CD4-positive, CD25-positive, alpha-beta regulatory T cell (primary cell): Measurements from ENCODE around the gene RFXANK. TPM values are rescaled to one million over a fixed set of nuclear protein-coding genes. Genes with fewer than 3 reads are reported as not detected.
A peak's percentile ranks its signal among the peaks of the same experiment; 100 is the strongest.

Experiments
- ATAC-seq, 2 donors: fragments of 150-1000 bp; cut with Tn5 transposase; one replicate each; pipeline ENCODE4 v1.10.0; 2021; ENCODE audit warnings: low read depth in 2 of 2, moderate number of reproducible peaks in 2 of 2, moderate library complexity in 1 of 2
- DNase-seq, 3 donors: peaks; one replicate each; pipeline versions ENCODE4 v3.0.0 to v3.0.0-alpha.2; 2012 to 2022; ENCODE audit warnings: mixed read lengths in 1 of 3
- H3K27ac ChIP-seq: one replicate; pipeline ENCODE4 v1.7.0; 2013; ENCODE audit warnings: mild to moderate bottlenecking, low read length; ENCODE audit not compliant: insufficient read depth, poor library complexity, severe bottlenecking
- H3K27me3 ChIP-seq: one replicate; pipeline ENCODE4 v1.7.0; 2013; ENCODE audit warnings: low read length; ENCODE audit not compliant: control insufficient read depth, insufficient read depth
- H3K36me3 ChIP-seq: one replicate; pipeline ENCODE4 v1.7.0; 2013; ENCODE audit warnings: mild to moderate bottlenecking, low read length, moderate library complexity; ENCODE audit not compliant: control insufficient read depth, insufficient read depth
- H3K4me1 ChIP-seq: 2 replicates; pipeline ENCODE4 v1.7.0; 2013; ENCODE audit warnings: mild to moderate bottlenecking, low read length; ENCODE audit not compliant: insufficient read depth, control insufficient read depth, poor library complexity, severe bottlenecking
- H3K4me3 ChIP-seq: one replicate; pipeline ENCODE4 v1.7.0; 2013; ENCODE audit warnings: low read depth, mild to moderate bottlenecking, low read length, moderate library complexity
- H3K9me3 ChIP-seq, 2 experiments: 1 replicate in 1 of 2; 2 replicates in 1 of 2; pipeline ENCODE4 v1.7.0; 2013; ENCODE audit warnings: low read length in 2 of 2, mild to moderate bottlenecking in 1 of 2, moderate library complexity in 1 of 2; ENCODE audit not compliant: control insufficient read depth in 2 of 2
- H3K27ac Mint-ChIP-seq, 3 donors: one replicate each; pipeline ENCODE4 v1.8.0; 2020 to 2022; ENCODE audit warnings: mild to moderate bottlenecking in 3 of 3, mixed read lengths in 3 of 3, moderate library complexity in 2 of 3
- H3K27me3 Mint-ChIP-seq: one replicate; pipeline ENCODE4 v1.8.0; 2022; ENCODE audit warnings: mild to moderate bottlenecking, mixed read lengths
- H3K36me3 Mint-ChIP-seq: one replicate; pipeline ENCODE4 v1.8.0; 2020; ENCODE audit warnings: mixed read lengths
- H3K4me1 Mint-ChIP-seq, 4 donors: one replicate each; pipeline ENCODE4 v1.8.0; 2020 to 2022; ENCODE audit warnings: mixed read lengths in 4 of 4, mild to moderate bottlenecking in 1 of 4
- H3K4me3 Mint-ChIP-seq, 4 donors: one replicate each; pipeline ENCODE4 v1.8.0; 2020 to 2022; ENCODE audit warnings: mild to moderate bottlenecking in 4 of 4, mixed read lengths in 4 of 4, moderate library complexity in 3 of 4
- H3K9me3 Mint-ChIP-seq, 7 donors: one replicate each; pipeline ENCODE4 v1.8.0; 2020 to 2022; ENCODE audit warnings: mixed read lengths in 7 of 7, mild to moderate bottlenecking in 3 of 7, moderate library complexity in 2 of 7
- polyA plus RNA-seq, 4 donors: library from polyadenylated mRNA; unstranded; fragments of 300-500 nt; fragmentation: Illumina TruSeq; gene quantifications; one replicate each; pipeline ENCODE4 v1.2.3, GENCODE V29; 2021
- total RNA-seq: library from RNA; stranded (reverse); gene quantifications from one replicate; pipeline ENCODE4 v1.2.3, GENCODE V29; 2022

RFXANK gene
- total and polyA plus RNA-seq, 5 donors from 2014 or later = 59.1 to 103 (median 63.6) TPM

DNA sequence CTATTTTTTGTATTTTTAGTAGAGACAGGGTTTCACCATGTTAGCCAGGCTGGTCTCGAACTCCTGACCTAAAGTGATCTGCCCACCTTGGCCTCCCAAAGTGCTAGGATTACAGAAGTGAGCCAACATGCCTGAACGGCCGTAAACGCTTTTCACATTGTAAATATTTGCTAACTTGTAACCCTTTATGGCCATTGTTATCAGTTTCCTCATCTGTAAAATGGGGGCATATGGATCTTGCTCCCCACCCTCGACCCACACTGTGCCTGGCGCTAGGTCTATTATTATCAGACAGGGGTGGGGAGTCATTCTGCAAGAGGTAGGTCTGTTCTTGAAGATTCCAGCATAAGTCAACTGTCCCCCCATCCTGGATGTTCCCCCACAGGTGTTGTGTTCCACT lies 31.6 kb downstream of the RFXANK start:
- H3K27me3 Mint-ChIP-seq = peaks cover 26% of the 10 kb centered on the region
- Histone ChIP-seq H3K9me3 (no peaks in the 10 kb centered on the region), H3K27ac (no peak overlapping the region), H3K4me3 (no peak overlapping the region), H3K27me3 (peaks cover 3% of the 10 kb centered on the region), H3K36me3 (no peaks in the 10 kb centered on the region), H3K4me1 (peaks cover 13% of the 10 kb centered on the region)
- DNase-seq = no peak
- no peaks in the 10 kb centered on the region for H3K9me3 Mint-ChIP-seq
- H3K27ac Mint-ChIP-seq = no peak overlapping the region
- peak overlapping the region in 2 of 4 donors; percentile 16 to 75 for H3K4me3 Mint-ChIP-seq
- no peaks in the 10 kb centered on the region for H3K36me3 Mint-ChIP-seq
- peaks cover 0 to 4% (median 0%) of the 10 kb centered on the region in 4 donors for H3K4me1 Mint-ChIP-seq
- no peak for ATAC-seq

DNA sequence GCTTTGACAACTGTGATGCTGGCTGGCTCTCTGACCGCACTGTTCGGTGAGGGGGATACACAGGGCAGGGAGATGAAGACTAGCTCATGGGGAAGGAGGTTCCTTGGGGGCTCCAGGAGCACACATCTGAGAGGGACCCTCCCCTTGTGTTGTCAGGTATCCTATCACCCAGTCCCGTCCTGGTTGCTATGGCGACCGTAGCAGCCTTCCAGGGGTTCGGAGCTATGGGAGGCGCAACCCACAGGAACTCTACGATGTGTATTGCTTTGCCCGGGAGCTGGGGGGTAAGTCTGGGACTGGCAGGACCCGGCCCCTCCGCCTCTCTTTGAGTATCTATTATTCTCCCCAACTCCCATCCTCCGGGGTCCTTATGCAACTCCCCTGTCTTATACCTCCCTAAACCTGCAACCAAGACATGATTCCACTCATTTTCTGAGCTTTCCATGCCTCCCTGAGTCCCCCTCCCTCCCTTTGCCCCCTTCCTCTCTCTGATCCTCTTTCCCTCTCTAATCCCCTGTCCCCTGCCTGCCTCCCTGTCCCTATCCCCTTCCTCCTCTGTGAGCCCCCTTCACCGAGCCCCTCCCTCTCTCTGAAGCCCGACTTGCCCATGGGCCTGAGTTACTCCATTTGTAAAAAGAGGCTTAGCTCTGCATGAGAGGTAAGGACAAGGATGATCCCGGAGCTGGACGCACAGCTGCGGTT lies 32.2 kb downstream of the RFXANK start:
- Histone ChIP-seq H3K4me3 (no peak overlapping the region), H3K27ac (no peak overlapping the region)
- peak overlapping the region in 1 of 3 donors; percentile 49 for H3K27ac Mint-ChIP-seq

DNA sequence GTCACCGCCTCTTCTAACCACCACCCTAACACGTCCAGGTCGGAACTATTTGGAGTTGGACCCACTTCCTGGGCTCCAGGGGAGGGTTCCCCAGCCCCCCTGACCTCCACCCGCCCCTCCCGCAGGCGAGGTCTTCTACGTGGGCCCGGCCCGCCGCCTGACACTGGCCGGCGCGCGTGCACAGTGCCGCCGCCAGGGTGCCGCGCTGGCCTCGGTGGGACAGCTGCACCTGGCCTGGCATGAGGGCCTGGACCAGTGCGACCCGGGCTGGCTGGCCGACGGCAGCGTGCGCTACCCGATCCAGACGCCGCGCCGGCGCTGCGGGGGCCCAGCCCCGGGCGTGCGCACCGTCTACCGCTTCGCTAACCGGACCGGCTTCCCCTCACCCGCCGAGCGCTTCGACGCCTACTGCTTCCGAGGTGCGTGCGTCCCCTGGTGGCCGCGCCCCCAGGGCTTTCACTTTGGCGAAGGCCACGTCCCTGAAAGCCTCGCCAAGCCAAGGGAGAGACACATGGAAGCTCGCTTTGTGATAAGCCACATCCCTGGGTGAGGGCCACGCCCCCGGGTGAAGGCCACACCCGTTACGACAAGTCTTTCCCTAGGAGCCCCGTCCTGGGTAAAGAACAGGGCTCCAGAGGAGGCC lies 32.9 kb downstream of the RFXANK start:
- Mint-ChIP-seq H3K9me3 (peaks cover 0 to 2% (median 0%) of the 10 kb centered on the region in 7 donors), H3K4me1 (peaks cover 0 to 4% (median 0%) of the 10 kb centered on the region in 4 donors), H3K36me3 (no peaks in the 10 kb centered on the region), H3K4me3 (peak overlapping the region in 3 of 4 donors; percentile 71 to 87 (median 83)), H3K27ac (peak overlapping the region in 1 of 3 donors; percentile 49), H3K27me3 (peaks cover 29% of the 10 kb centered on the region)
- Histone ChIP-seq H3K27ac (no peak overlapping the region), H3K4me1 (peaks cover 13% of the 10 kb centered on the region), H3K27me3 (peaks cover 3% of the 10 kb centered on the region), H3K4me3 (no peak overlapping the region), H3K9me3 (no peaks in the 10 kb centered on the region), H3K36me3 (no peaks in the 10 kb centered on the region)
- ATAC-seq (peak; percentile 85 to 88), DNase-seq (peak; percentile 62 to 79 (median 75))

More for the DNA sequence above, 32.2 kb downstream of the RFXANK start:
- Histone ChIP-seq H3K36me3 (no peaks in the 10 kb centered on the region), H3K27me3 (peaks cover 3% of the 10 kb centered on the region), H3K9me3 (no peaks in the 10 kb centered on the region), H3K4me1 (peaks cover 13% of the 10 kb centered on the region)
- H3K4me1 Mint-ChIP-seq = peaks cover 0 to 4% (median 0%) of the 10 kb centered on the region in 4 donors
- peaks cover 0 to 2% (median 0%) of the 10 kb centered on the region in 7 donors for H3K9me3 Mint-ChIP-seq
- H3K36me3 Mint-ChIP-seq = no peaks in the 10 kb centered on the region
- DNase-seq (no peak), ATAC-seq (no peak)
- H3K27me3 Mint-ChIP-seq = peaks cover 29% of the 10 kb centered on the region
- peak overlapping the region in 3 of 4 donors; percentile 62 to 75 (median 66) for H3K4me3 Mint-ChIP-seq

DNA sequence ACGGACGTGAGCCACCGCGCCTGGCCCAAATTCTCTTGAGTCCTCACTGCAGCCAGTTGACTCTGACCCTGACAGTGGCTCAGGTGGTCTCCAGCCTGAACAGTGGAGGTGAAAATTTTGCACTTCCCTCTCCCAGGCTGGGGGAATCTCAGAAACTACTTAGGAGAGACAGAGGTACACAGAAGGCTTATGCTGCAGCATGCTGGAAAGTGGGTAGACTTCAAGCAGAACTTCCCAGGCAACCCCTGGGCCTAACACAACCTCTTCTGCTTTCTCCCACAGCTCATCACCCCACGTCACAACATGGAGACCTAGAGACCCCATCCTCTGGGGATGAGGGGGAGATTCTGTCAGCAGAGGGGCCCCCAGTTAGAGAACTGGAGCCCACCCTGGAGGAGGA lies 34.1 kb downstream of the RFXANK start:
- Histone ChIP-seq H3K36me3 (no peaks in the 10 kb centered on the region), H3K27me3 (peaks cover 3% of the 10 kb centered on the region), H3K27ac (no peak overlapping the region), H3K9me3 (no peaks in the 10 kb centered on the region), H3K4me1 (peaks cover 13% of the 10 kb centered on the region), H3K4me3 (no peak overlapping the region)
- Mint-ChIP-seq H3K27me3 (peaks cover 29% of the 10 kb centered on the region), H3K9me3 (peaks cover 0 to 2% (median 0%) of the 10 kb centered on the region in 7 donors), H3K4me3 (no peak overlapping the region), H3K27ac (no peak overlapping the region), H3K4me1 (peaks cover 0 to 4% (median 0%) of the 10 kb centered on the region in 4 donors), H3K36me3 (no peaks in the 10 kb centered on the region)
- ATAC-seq (no peak), DNase-seq (no peak)

DNA sequence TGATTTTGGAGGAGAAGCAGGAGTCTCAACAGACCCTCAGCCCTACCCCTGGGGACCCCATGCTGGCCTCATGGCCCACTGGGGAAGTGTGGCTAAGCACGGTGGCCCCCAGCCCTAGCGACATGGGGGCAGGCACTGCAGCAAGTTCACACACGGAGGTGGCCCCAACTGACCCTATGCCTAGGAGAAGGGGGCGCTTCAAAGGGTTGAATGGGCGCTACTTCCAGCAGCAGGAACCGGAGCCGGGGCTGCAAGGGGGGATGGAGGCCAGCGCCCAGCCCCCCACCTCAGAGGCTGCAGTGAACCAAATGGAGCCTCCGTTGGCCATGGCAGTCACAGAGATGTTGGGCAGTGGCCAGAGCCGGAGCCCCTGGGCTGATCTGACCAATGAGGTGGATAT lies 34.6 kb downstream of the RFXANK start:
- Mint-ChIP-seq H3K4me3 (no peak overlapping the region), H3K9me3 (peaks cover 0 to 2% (median 0%) of the 10 kb centered on the region in 7 donors), H3K36me3 (no peaks in the 10 kb centered on the region), H3K27me3 (peaks cover 31% of the 10 kb centered on the region), H3K27ac (no peak overlapping the region), H3K4me1 (peaks cover 0 to 4% (median 0%) of the 10 kb centered on the region in 4 donors)
- Histone ChIP-seq H3K4me3 (no peak overlapping the region), H3K4me1 (peaks cover 13% of the 10 kb centered on the region), H3K36me3 (no peaks in the 10 kb centered on the region), H3K27me3 (peaks cover 3% of the 10 kb centered on the region), H3K9me3 (no peaks in the 10 kb centered on the region), H3K27ac (no peak overlapping the region)
- no peak for ATAC-seq
- no peak for DNase-seq

DNA sequence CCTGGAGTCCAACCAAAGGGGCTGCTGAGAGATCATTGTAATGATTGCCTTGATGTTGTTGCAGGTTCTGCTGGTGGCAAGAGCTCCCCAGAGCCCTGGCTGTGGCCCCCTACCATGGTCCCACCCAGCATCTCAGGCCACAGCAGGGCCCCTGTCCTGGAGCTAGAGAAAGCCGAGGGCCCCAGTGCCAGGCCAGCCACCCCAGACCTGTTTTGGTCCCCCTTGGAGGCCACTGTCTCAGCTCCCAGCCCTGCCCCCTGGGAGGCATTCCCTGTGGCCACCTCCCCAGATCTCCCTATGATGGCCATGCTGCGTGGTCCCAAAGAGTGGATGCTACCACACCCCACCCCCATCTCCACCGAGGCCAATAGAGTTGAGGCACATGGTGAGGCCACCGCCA lies 35.2 kb downstream of the RFXANK start:
- peaks cover 13% of the 10 kb centered on the region for H3K4me1 ChIP-seq
- Mint-ChIP-seq H3K36me3 (no peaks in the 10 kb centered on the region), H3K27me3 (peaks cover 31% of the 10 kb centered on the region), H3K9me3 (peaks cover 0 to 2% (median 0%) of the 10 kb centered on the region in 7 donors), H3K4me3 (no peak overlapping the region), H3K27ac (no peak overlapping the region), H3K4me1 (peaks cover 0 to 4% (median 0%) of the 10 kb centered on the region in 4 donors)
- no peak for DNase-seq
- no peaks in the 10 kb centered on the region for H3K36me3 ChIP-seq
- H3K27me3 ChIP-seq = peaks cover 3% of the 10 kb centered on the region
- H3K27ac ChIP-seq = no peak overlapping the region
- no peaks in the 10 kb centered on the region for H3K9me3 ChIP-seq
- no peak overlapping the region for H3K4me3 ChIP-seq
- no peak for ATAC-seq

- Histone ChIP-seq H3K27me3 (no peaks in the 10 kb centered on the region), H3K4me1 (peaks cover 9% of the 10 kb centered on the region), H3K36me3 (no peaks in the 10 kb centered on the region), H3K27ac (no peak overlapping the region), H3K9me3 (peaks cover 12 to 16% of the 10 kb centered on the region in 2 experiments), H3K4me3 (no peak overlapping the region)
- H3K36me3 Mint-ChIP-seq = no peaks in the 10 kb centered on the region
- peaks cover 21% of the 10 kb centered on the region for H3K27me3 Mint-ChIP-seq
- ATAC-seq (no peak), DNase-seq (no peak)
- peaks cover 0 to 7% (median 3%) of the 10 kb centered on the region in 7 donors for H3K9me3 Mint-ChIP-seq
- H3K4me1 Mint-ChIP-seq = peaks cover 0 to 4% (median 0%) of the 10 kb centered on the region in 4 donors
- no peak overlapping the region for H3K27ac Mint-ChIP-seq
- H3K4me3 Mint-ChIP-seq = no peak overlapping the region
These were observed 37.6 kb downstream of the RFXANK start for GRCh38 chr19:19229701-19230100.
